GM19463 (cell line): Measurements from ENCODE around the gene MOB3A.

Experiments
- ATAC-seq: cut with Tn5 transposase; IDR thresholded peaks from one replicate; pipeline ENCODE4 v1.9.1; 2021; ENCODE audit warnings: mild to moderate bottlenecking, moderate library complexity; ENCODE audit not compliant: unreplicated experiment

The MOB3A gene

GRCh38 chr19:2083174-2083854, 12.8 kb downstream of the MOB3A start:
- no peak for ATAC-seq

GRCh38 chr19:2081873-2082810, 14.0 kb downstream of the MOB3A start:
- ATAC-seq = no peak

- ATAC-seq = no peak
Measured at GRCh38 chr19:2080336-2080988, 15.7 kb downstream of the MOB3A start.

GRCh38 chr19:2079865-2080301, 16.2 kb downstream of the MOB3A start:
- ATAC-seq = no peak

GRCh38 chr19:2079076-2079864, 16.9 kb downstream of the MOB3A start:
- no peak for ATAC-seq

- no peak for ATAC-seq
Measured at GRCh38 chr19:2077833-2078619, 18.1 kb downstream of the MOB3A start.

- ATAC-seq = no peak
Measured at GRCh38 chr19:2077398-2077797, 18.7 kb downstream of the MOB3A start.

GRCh38 chr19:2076526-2076944, 19.6 kb downstream of the MOB3A start:
- no peak for ATAC-seq

GRCh38 chr19:2072757-2073551, 23.2 kb downstream of the MOB3A start:
- ATAC-seq = no peak

GRCh38 chr19:2070986-2071673, 25.0 kb downstream of the MOB3A start:
- no peak for ATAC-seq

GRCh38 chr19:2070436-2070827, 25.7 kb downstream of the MOB3A start:
- no peak for ATAC-seq

GRCh38 chr19:2064788-2065524, 31.2 kb downstream of the MOB3A start:
- no peak for ATAC-seq

- no peak for ATAC-seq
Measured at GRCh38 chr19:2064395-2064787, 31.7 kb downstream of the MOB3A start.

GRCh38 chr19:2063824-2064223, 32.3 kb downstream of the MOB3A start:
- no peak for ATAC-seq

- no peak for ATAC-seq
Measured at GRCh38 chr19:2062770-2063169, 33.4 kb downstream of the MOB3A start.

- no peak for ATAC-seq
Measured at GRCh38 chr19:2062389-2062729, 33.8 kb downstream of the MOB3A start.

- ATAC-seq = peak; percentile 79
Measured at GRCh38 chr19:2061495-2062388, 34.4 kb downstream of the MOB3A start.
